ENCODE data around the gene UGT1A7. TPM values are rescaled to one million over a fixed set of nuclear protein-coding genes. Genes with fewer than 3 reads are reported as not detected.
A peak's percentile ranks its signal among the peaks of the same experiment; 100 is the strongest.

The UGT1A7 gene
- total RNA-seq, 4 donors from 2014 or later, result 3.4 to 55.3 (median 18.2) TPM

- TF ChIP-seq POLR2A (IDR thresholded peaks at IDR 0.05) (no peak), CTCF (IDR thresholded peaks at IDR 0.05) (no peak), EP300 (IDR thresholded peaks at IDR 0.05; ENCODE audit: low read depth) (no peak), POLR2AphosphoS5 (IDR thresholded peaks at IDR 0.05) (no peak)
- 91 to 100% methylated on average over 2 to 3 of the region's 3 CpGs for WGBS, 2 donors (ENCODE audit: low coverage in 1 of 2)
- Histone ChIP-seq H3K36me3 (no peaks in the 10 kb centered on the region), H3K27me3 (no peaks in the 10 kb centered on the region), H3K27ac (no peak overlapping the region), H3K9me3 (peaks cover 0 to 1% of the 10 kb centered on the region in 2 donors), H3K4me3 (no peak overlapping the region), H3K4me1 (no peaks in the 10 kb centered on the region)
- in situ Hi-C loops (cut with MboI; ENCODE audit: low pct_ligation_motif_present in 1 of 4, low pct_unique_long_range_greater_than_20kb in 1 of 4, low sequenced_read_pairs in 3 of 4) (no loop called here), intact Hi-C loops (cut with DNase I; ENCODE audit: low total_unique reads) (no loop called here)
- DNase-seq, result no peak
These were observed 139.5 kb downstream of the UGT1A7 start for GRCh38 chr2:233821196-233821595.

GRCh38 chr2:233821709-233822100 lies 140.0 kb downstream of the UGT1A7 start:
- Histone ChIP-seq H3K36me3 (no peaks in the 10 kb centered on the region), H3K4me3 (no peak overlapping the region), H3K9me3 (peaks cover 0 to 3% of the 10 kb centered on the region in 2 donors), H3K4me1 (no peaks in the 10 kb centered on the region), H3K27me3 (no peaks in the 10 kb centered on the region), H3K27ac (no peak overlapping the region)
- 83 to 92% methylated on average over 2 to 8 of the region's 8 CpGs for WGBS, 2 donors (ENCODE audit: low coverage in 1 of 2)
- TF ChIP-seq POLR2AphosphoS5 (IDR thresholded peaks at IDR 0.05), result no peak
- in situ Hi-C loops (cut with MboI; ENCODE audit: low pct_ligation_motif_present in 1 of 4, low pct_unique_long_range_greater_than_20kb in 1 of 4, low sequenced_read_pairs in 3 of 4), result no loop called here
- no peak for DNase-seq
- intact Hi-C loops (cut with DNase I; ENCODE audit: low total_unique reads), result no loop called here

GRCh38 chr2:233822101-233822771 lies 140.5 kb downstream of the UGT1A7 start:
- Histone ChIP-seq H3K4me3 (no peak overlapping the region), H3K36me3 (no peaks in the 10 kb centered on the region), H3K9me3 (peaks cover 0 to 3% of the 10 kb centered on the region in 2 donors), H3K27me3 (no peaks in the 10 kb centered on the region), H3K4me1 (no peaks in the 10 kb centered on the region), H3K27ac (no peak overlapping the region)
- peak; percentile 3 for DNase-seq
- no peak for TF ChIP-seq POLR2AphosphoS5 (IDR thresholded peaks at IDR 0.05)
- TF ChIP-seq POLR2A (IDR thresholded peaks at IDR 0.05), result no peak
- no peak for TF ChIP-seq EP300 (IDR thresholded peaks at IDR 0.05; ENCODE audit: low read depth)
- no peak for TF ChIP-seq CTCF (IDR thresholded peaks at IDR 0.05)
- WGBS, 2 donors (ENCODE audit: low coverage in 1 of 2), result 84% methylated on average over 18 of the region's 21 CpGs; no CpG with 5 or more reads in 1 of the 2 donors
- in situ Hi-C loops (cut with MboI; ENCODE audit: low pct_ligation_motif_present in 1 of 4, low pct_unique_long_range_greater_than_20kb in 1 of 4, low sequenced_read_pairs in 3 of 4), result no loop called here
- intact Hi-C loops (cut with DNase I; ENCODE audit: low total_unique reads), result no loop called here

Other genes with a start within 250 kb of the UGT1A7 start
- gene USP40, start 115.1 kb upstream of the UGT1A7 start, total RNA-seq, result 100 to 1,000 TPM in 1 of 4 donors, 10 to 100 TPM in 3; 30.7 to 113 (median 41.3) TPM
- 10 to 100 TPM in 2 of 4 donors, 1 to 10 TPM in 2; 1.1 to 15.1 (median 9.4) TPM for gene UGT1A8, start 64.3 kb upstream of the UGT1A7 start, total RNA-seq
- gene UGT1A10, start 45.5 kb upstream of the UGT1A7 start, total RNA-seq, result 10 to 100 TPM; 54.2 to 87.5 (median 54.9) TPM
- 10 to 100 TPM in 3 of 4 donors, 1 to 10 TPM in 1; 4.6 to 18.7 (median 10.5) TPM for gene UGT1A9, start 10.0 kb upstream of the UGT1A7 start, total RNA-seq
- gene UGT1A6, start 11.0 kb downstream of the UGT1A7 start, total RNA-seq, result 10 to 100 TPM; 13.5 to 40.2 (median 18.1) TPM
- gene UGT1A5, start 31.0 kb downstream of the UGT1A7 start, total RNA-seq, result 10 to 100 TPM in 2 of 4 donors, 1 to 10 TPM in 2; 3.2 to 18.3 (median 7.9) TPM
- gene UGT1A4, start 36.8 kb downstream of the UGT1A7 start, total RNA-seq, result 1 to 10 TPM; 2.0 to 9.0 (median 4.9) TPM
- 1 to 10 TPM in 3 of 4 donors, not detected in 1; 2.6 to 3.2 (median 2.6) TPM for gene UGT1A3, start 47.1 kb downstream of the UGT1A7 start, total RNA-seq
- gene UGT1A1, start 78.4 kb downstream of the UGT1A7 start, total RNA-seq, result 10 to 100 TPM in 1 of 4 donors, 1 to 10 TPM in 3; 4.4 to 11.3 (median 6.9) TPM
- under 1 TPM in 1 of 4 donors, not detected in 3; 0.14 TPM for gene MROH2A, start 96.4 kb downstream of the UGT1A7 start, total RNA-seq
- 10 to 100 TPM in 1 of 4 donors, 1 to 10 TPM in 2, not detected in 1; 1.9 to 29.5 (median 2.1) TPM for gene HJURP, start 172.6 kb downstream of the UGT1A7 start, total RNA-seq
- gene TRPM8, start 235.5 kb downstream of the UGT1A7 start, total RNA-seq, result not detected